SK-N-SH (cell line): ENCODE measurements around the gene PAX9. TPM values are rescaled to one million over a fixed set of nuclear protein-coding genes. Genes with fewer than 3 reads are reported as not detected.

Experiments
- CTCF ChIA-PET: fragments of 300-600, 350-600 bp; formaldehyde crosslinking; extraction: SDS; loops from one replicate; lab custom pipeline; 2021; lab: Yijun Ruan, JAX
- POLR2A ChIA-PET: fragments of 350-600 bp; sonication (Branson Sonifier 250); formaldehyde crosslinking; extraction: SDS; loops from one replicate; lab custom pipeline; 2020; ENCODE audit warnings: antibody characterized with exemption, inconsistent platforms; lab: Yijun Ruan, JAX
- DNase-seq: peaks from one replicate; pipeline ENCODE4 v3.0.0; 2012
- H2AFZ ChIP-seq: fragments of 200-600 bp; sonication (generic); 2 replicates; pipeline ENCODE4 v1.8.1; 2016; ENCODE audit warnings: antibody characterized with exemption, mild to moderate bottlenecking, low read depth
- H3F3A ChIP-seq: fragments of 200-600 bp; sonication (generic); replicated peaks from 2 replicates; pipeline ENCODE3; 2016; ENCODE audit warnings: antibody characterized with exemption, mild to moderate bottlenecking; ENCODE audit not compliant: insufficient read depth
- H3K27ac ChIP-seq, 2 experiments: fragments of 200-500 bp in 1 of 2; fragments of 200-600 bp in 1 of 2; sonication (Bioruptor generic) in 1 of 2; sonication (generic), shearing (Covaris generic) in 1 of 2; 2 replicates each; pipeline versions ENCODE4 v1.5.1 to v1.6.1; 2014 to 2016; ENCODE audit warnings: low read depth in 2 of 2, inconsistent platforms in 1 of 2, low read length in 1 of 2, mild to moderate bottlenecking in 1 of 2, mixed read lengths in 1 of 2
- H3K27me3 ChIP-seq: fragments of 200-600 bp; sonication (generic), shearing (Covaris generic); 2 replicates; pipeline ENCODE4 v1.6.1; 2016; ENCODE audit warnings: mixed run types; ENCODE audit not compliant: insufficient read depth
- H3K36me3 ChIP-seq, 2 experiments: fragments of 200-500 bp in 1 of 2; fragments of 200-600 bp in 1 of 2; sonication (Bioruptor generic) in 1 of 2; sonication (generic) in 1 of 2; replicated peaks in 1 of 2; 2 replicates each; pipeline versions ENCODE3 to v1.5.1; 2014 to 2016; ENCODE audit warnings: low read length in 1 of 2, mild to moderate bottlenecking in 1 of 2; ENCODE audit not compliant: insufficient read depth in 2 of 2, control insufficient read depth in 1 of 2
- H3K4me1 ChIP-seq, 2 experiments: fragments of 200-500 bp in 1 of 2; fragments of 200-600 bp in 1 of 2; sonication (Bioruptor generic) in 1 of 2; sonication (generic), shearing (Covaris generic) in 1 of 2; 2 replicates each; pipeline versions ENCODE4 v1.5.1 to v1.6.1; 2014 to 2016; ENCODE audit warnings: low read depth in 1 of 2, low read length in 1 of 2, mixed run types in 1 of 2; ENCODE audit not compliant: insufficient read depth in 2 of 2, control insufficient read depth in 1 of 2
- H3K4me2 ChIP-seq: fragments of 200-600 bp; sonication (generic), shearing (Covaris generic); 2 replicates; pipeline ENCODE4 v1.6.1; 2017; ENCODE audit warnings: mixed run types
- H3K4me3 ChIP-seq, 2 experiments: fragments of 200-500 bp in 1 of 2; fragments of 200-600 bp in 1 of 2; sonication (Bioruptor generic) in 1 of 2; sonication (generic), shearing (Covaris generic) in 1 of 2; 2 replicates each; pipeline versions ENCODE4 v1.5.1 to v1.8.1; 2014 to 2016; ENCODE audit warnings: low read depth in 2 of 2, inconsistent platforms in 1 of 2, low read length in 1 of 2, mild to moderate bottlenecking in 1 of 2, mixed read lengths in 1 of 2, moderate library complexity in 1 of 2
- H3K79me2 ChIP-seq: fragments of 200-600 bp; sonication (generic); 2 replicates; pipeline ENCODE4 v1.8.1; 2017; ENCODE audit warnings: mild to moderate bottlenecking; ENCODE audit not compliant: insufficient read depth
- H3K9ac ChIP-seq: fragments of 200-600 bp; sonication (generic); 2 replicates; pipeline ENCODE4 v1.6.1; 2017; ENCODE audit warnings: mixed run types
- H3K9me2 ChIP-seq: fragments of 200-600 bp; sonication (generic); 2 replicates; pipeline ENCODE4 v1.6.1; 2017; ENCODE audit warnings: mixed run types
- H3K9me3 ChIP-seq: fragments of 200-600 bp; sonication (generic); 2 replicates; pipeline ENCODE4 v1.6.1; 2017; ENCODE audit warnings: mixed run types, mild to moderate bottlenecking, moderate library complexity
- H4K20me1 ChIP-seq: fragments of 200-600 bp; sonication (generic); 2 replicates; pipeline ENCODE4 v1.6.1; 2017; ENCODE audit warnings: mild to moderate bottlenecking, mixed run types; ENCODE audit not compliant: insufficient read depth
- CTCF ChIP-seq: fragments of 200-600 bp; sonication (generic); IDR thresholded peaks from 2 replicates; pipeline ENCODE4 v1.6.1; 2017; ENCODE audit warnings: antibody characterized with exemption, mild to moderate bottlenecking, moderate library complexity
- GABPA ChIP-seq: IDR thresholded peaks from 2 replicates; pipeline ENCODE4 v1.4.0; 2012; ENCODE audit warnings: low read depth, mild to moderate bottlenecking
- GATA2 ChIP-seq: sonication (generic); formaldehyde crosslinking; IDR thresholded peaks from 2 replicates; pipeline ENCODE4 v1.5.0; 2020; ENCODE audit warnings: mild to moderate bottlenecking, missing genetic modification reagents
- IRF3 ChIP-seq: fragments of 150-350 bp; IDR thresholded peaks from 2 replicates; pipeline ENCODE4 v1.6.1; 2016; ENCODE audit warnings: mild to moderate bottlenecking, low read depth, low read length
- JUND ChIP-seq: IDR thresholded peaks from 2 replicates; pipeline ENCODE4 v1.4.0; 2012
- MEF2A ChIP-seq: IDR thresholded peaks from 2 replicates; pipeline ENCODE4 v1.4.0; 2012; ENCODE audit warnings: low read depth, borderline replicate concordance
- NRF1 ChIP-seq: IDR thresholded peaks from 2 replicates; pipeline ENCODE4 v1.6.1; 2012; ENCODE audit warnings: low read depth, mild to moderate bottlenecking, low read length
- PBX3 ChIP-seq: IDR thresholded peaks from 2 replicates; pipeline ENCODE4; 2012
- RAD21 ChIP-seq: IDR thresholded peaks from 2 replicates; pipeline ENCODE4 v1.6.1; 2012; ENCODE audit warnings: mild to moderate bottlenecking, low read length
- RCOR1 ChIP-seq: fragments of 150-350 bp; IDR thresholded peaks from 2 replicates; pipeline ENCODE4 v1.6.1; 2017; ENCODE audit warnings: antibody characterized with exemption, low read length
- REST ChIP-seq: IDR thresholded peaks from 2 replicates; pipeline ENCODE4 v1.6.1; 2012; ENCODE audit warnings: mild to moderate bottlenecking, low read depth, low read length, moderate library complexity
- RXRA ChIP-seq: IDR thresholded peaks from 2 replicates; pipeline ENCODE4 v1.4.0; 2012; ENCODE audit warnings: low read depth, mild to moderate bottlenecking, borderline replicate concordance
- TCF12 ChIP-seq: IDR thresholded peaks from 2 replicates; pipeline ENCODE4 v1.4.0; 2012
- TEAD4 ChIP-seq: IDR thresholded peaks from 2 replicates; pipeline ENCODE4 v1.4.0; 2012; ENCODE audit warnings: mild to moderate bottlenecking, borderline replicate concordance; ENCODE audit not compliant: insufficient read depth
- USF1 ChIP-seq: IDR thresholded peaks from 2 replicates; pipeline ENCODE4 v1.4.0; 2012; ENCODE audit warnings: low read depth, borderline replicate concordance
- WGBS: methylation state at CpG from one replicate; pipeline ENCODE4 v1.1.6; 2017; ENCODE audit warnings: low lambda C conversion rate; 5-methylcytosine and 5-hydroxymethylcytosine counted together
- polyA plus RNA-seq, 3 experiments: library from polyadenylated mRNA; depleted of rRNA; stranded (reverse); fragments of >200 nt; gene quantifications; 2 replicates each; pipeline ENCODE4 v1.2.3, GENCODE V29; 2012

The PAX9 gene
- polyA plus RNA-seq, 1 of the 3 experiments (the other 2 are of a cell fraction) = not detected

GRCh38 chr14:36682338-36682737 lies 20.7 kb downstream of the PAX9 start:
- 62% methylated on average over 4 of the region's 4 CpGs for WGBS
- no peak overlapping the region for H3K4me2 ChIP-seq
- H3K79me2 ChIP-seq = no peaks in the 10 kb centered on the region
- H3K36me3 ChIP-seq = no peaks in the 10 kb centered on the region
- H3K4me1 ChIP-seq = no peaks in the 10 kb centered on the region; a peak in 1 of 4 replicates
- no peak overlapping the region for H3K27ac ChIP-seq
- CTCF ChIA-PET = no interaction called here
- H3K27me3 ChIP-seq = no peaks in the 10 kb centered on the region
- no peak for TF ChIP-seq RCOR1
- no peaks in the 10 kb centered on the region for H3K9me3 ChIP-seq
- no peak overlapping the region for H3K9ac ChIP-seq
- H2AFZ ChIP-seq = no peak overlapping the region
- POLR2A ChIA-PET = no interaction called here
- H4K20me1 ChIP-seq = no peaks in the 10 kb centered on the region
- no peaks in the 10 kb centered on the region for H3K9me2 ChIP-seq
- H3F3A ChIP-seq = no peaks in the 10 kb centered on the region
- no peak for DNase-seq
- no peak overlapping the region for H3K4me3 ChIP-seq

- no peak overlapping the region for H3K4me3 ChIP-seq
- ChIA-PET CTCF (no interaction called here), POLR2A (no interaction called here)
- no peaks in the 10 kb centered on the region for H3K9me3 ChIP-seq
- H3K4me1 ChIP-seq = no peaks in the 10 kb centered on the region; a peak in 1 of 4 replicates
- H3K79me2 ChIP-seq = no peaks in the 10 kb centered on the region
- TF ChIP-seq TEAD4 = no peak
- no peak for TF ChIP-seq MEF2A
- no peak for TF ChIP-seq JUND
- no peak for TF ChIP-seq NRF1
- no peak for TF ChIP-seq RXRA
- no peak for TF ChIP-seq REST
- no peak for TF ChIP-seq GATA2
- TF ChIP-seq GABPA = no peak
- TF ChIP-seq CTCF = no peak
- TF ChIP-seq USF1 = no peak
- TF ChIP-seq IRF3 = no peak
- TF ChIP-seq TCF12 = no peak
- no peak for TF ChIP-seq PBX3
- TF ChIP-seq RAD21 = no peak
- no peaks in the 10 kb centered on the region for H3K36me3 ChIP-seq
- no peaks in the 10 kb centered on the region for H4K20me1 ChIP-seq
- 11% methylated on average over 7 of the region's 9 CpGs for WGBS
- no peak overlapping the region for H3K27ac ChIP-seq
- no peak overlapping the region for H3K4me2 ChIP-seq
- no peak overlapping the region for H3K9ac ChIP-seq
- H3K27me3 ChIP-seq = no peaks in the 10 kb centered on the region
- no peaks in the 10 kb centered on the region for H3K9me2 ChIP-seq
- no peak overlapping the region for H2AFZ ChIP-seq
- DNase-seq = no peak
- no peaks in the 10 kb centered on the region for H3F3A ChIP-seq
Observed at GRCh38 chr14:36683083-36683724, 21.5 kb downstream of the PAX9 start.
